HL-60 (cell line): Measurements from ENCODE around the gene SYNGR3.

Experiments used
- DNase-seq, 2 experiments: peaks; one replicate each; pipeline ENCODE4 v3.0.0-alpha.2; 2010 to 2020; ENCODE audit warnings: low read depth in 1 of 2, low spot score in 1 of 2
- H3K27ac ChIP-seq: fragments of 250-450 bp; sonication (Bioruptor Pico); replicated peaks from 2 replicates; pipeline ENCODE4 v1.5.1; 2020; ENCODE audit warnings: mild to moderate bottlenecking, moderate library complexity
- H3K27me3 ChIP-seq: fragments of 250-450 bp; sonication (Bioruptor Pico); 2 replicates; pipeline ENCODE4 v1.5.1; 2021; ENCODE audit warnings: mild to moderate bottlenecking, moderate library complexity; ENCODE audit not compliant: insufficient read depth, poor library complexity, severe bottlenecking
- H3K4me3 ChIP-seq: replicated peaks from 2 replicates; pipeline ENCODE4 v1.5.1; 2011; ENCODE audit warnings: mild to moderate bottlenecking, control low read depth, low read length; ENCODE audit not compliant: insufficient read depth
- GABPA ChIP-seq: IDR thresholded peaks from 2 replicates; pipeline ENCODE4 v1.6.1; 2012; ENCODE audit warnings: low read depth
- POLR2AphosphoS5 ChIP-seq: IDR thresholded peaks from 2 replicates; pipeline ENCODE4 v1.6.1; 2012; ENCODE audit warnings: low read depth
- SPI1 ChIP-seq: IDR thresholded peaks from 2 replicates; pipeline ENCODE4 v1.6.1; 2012; ENCODE audit warnings: low read depth, mild to moderate bottlenecking, borderline replicate concordance
- TF ChIP-seq, protein P1 (sequence below): IDR thresholded peaks from 2 replicates; pipeline ENCODE4 v1.6.1; 2012; ENCODE audit warnings: low read depth; ENCODE audit not compliant: insufficient replicate concordance
- TF ChIP-seq, protein P2 (sequence below): IDR thresholded peaks from one replicate; pipeline ENCODE4 v1.5.1; 2011; ENCODE audit warnings: low read length, control low read depth, inconsistent platforms; ENCODE audit not compliant: insufficient read depth

The SYNGR3 gene

DNA sequence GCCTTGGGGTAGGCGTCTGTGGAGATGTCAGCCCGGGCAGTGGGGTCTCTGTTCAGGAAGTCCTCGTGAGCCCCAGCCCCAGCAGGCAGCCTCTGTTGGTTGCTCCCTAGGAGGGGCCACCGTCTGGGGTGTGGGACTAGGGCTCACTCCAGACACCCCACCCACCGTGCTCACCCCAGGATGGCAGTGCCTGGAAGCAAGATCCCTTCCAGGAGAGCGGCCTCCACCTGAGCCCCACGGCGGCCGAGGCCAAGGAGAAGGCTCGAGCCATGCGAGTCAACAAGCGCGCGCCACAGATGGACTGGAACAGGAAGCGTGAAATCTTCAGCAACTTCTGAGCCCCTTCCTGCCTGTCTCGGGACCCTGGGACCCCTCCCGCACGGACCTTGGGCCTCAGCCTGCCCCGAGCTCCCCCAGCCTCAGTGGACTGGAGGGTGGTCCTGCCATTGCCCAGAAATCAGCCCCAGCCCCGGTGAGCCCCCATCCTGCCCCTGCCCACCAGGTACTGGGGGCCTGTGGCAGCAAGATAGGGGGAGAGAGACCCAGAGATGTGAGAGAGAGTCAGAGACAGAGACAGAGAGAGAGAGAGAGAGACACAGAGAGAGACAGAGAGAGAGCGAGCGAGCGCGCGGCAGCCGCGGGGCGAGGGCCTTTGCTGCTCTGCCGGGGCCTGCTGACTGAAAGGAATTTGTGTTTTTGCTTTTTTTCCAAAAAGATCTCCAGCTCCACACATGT lies 48.0 kb downstream of the SYNGR3 start:
- no peak for DNase-seq
- Histone ChIP-seq H3K27me3 (peaks cover 8% of the 10 kb centered on the region), H3K27ac (no peak overlapping the region), H3K4me3 (no peak overlapping the region)
- TF ChIP-seq POLR2AphosphoS5 (no peak), GABPA (no peak), SPI1 (no peak)
- TF ChIP-seq, protein P1, sequence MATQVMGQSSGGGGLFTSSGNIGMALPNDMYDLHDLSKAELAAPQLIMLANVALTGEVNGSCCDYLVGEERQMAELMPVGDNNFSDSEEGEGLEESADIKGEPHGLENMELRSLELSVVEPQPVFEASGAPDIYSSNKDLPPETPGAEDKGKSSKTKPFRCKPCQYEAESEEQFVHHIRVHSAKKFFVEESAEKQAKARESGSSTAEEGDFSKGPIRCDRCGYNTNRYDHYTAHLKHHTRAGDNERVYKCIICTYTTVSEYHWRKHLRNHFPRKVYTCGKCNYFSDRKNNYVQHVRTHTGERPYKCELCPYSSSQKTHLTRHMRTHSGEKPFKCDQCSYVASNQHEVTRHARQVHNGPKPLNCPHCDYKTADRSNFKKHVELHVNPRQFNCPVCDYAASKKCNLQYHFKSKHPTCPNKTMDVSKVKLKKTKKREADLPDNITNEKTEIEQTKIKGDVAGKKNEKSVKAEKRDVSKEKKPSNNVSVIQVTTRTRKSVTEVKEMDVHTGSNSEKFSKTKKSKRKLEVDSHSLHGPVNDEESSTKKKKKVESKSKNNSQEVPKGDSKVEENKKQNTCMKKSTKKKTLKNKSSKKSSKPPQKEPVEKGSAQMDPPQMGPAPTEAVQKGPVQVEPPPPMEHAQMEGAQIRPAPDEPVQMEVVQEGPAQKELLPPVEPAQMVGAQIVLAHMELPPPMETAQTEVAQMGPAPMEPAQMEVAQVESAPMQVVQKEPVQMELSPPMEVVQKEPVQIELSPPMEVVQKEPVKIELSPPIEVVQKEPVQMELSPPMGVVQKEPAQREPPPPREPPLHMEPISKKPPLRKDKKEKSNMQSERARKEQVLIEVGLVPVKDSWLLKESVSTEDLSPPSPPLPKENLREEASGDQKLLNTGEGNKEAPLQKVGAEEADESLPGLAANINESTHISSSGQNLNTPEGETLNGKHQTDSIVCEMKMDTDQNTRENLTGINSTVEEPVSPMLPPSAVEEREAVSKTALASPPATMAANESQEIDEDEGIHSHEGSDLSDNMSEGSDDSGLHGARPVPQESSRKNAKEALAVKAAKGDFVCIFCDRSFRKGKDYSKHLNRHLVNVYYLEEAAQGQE = no peak
- TF ChIP-seq, protein P2, sequence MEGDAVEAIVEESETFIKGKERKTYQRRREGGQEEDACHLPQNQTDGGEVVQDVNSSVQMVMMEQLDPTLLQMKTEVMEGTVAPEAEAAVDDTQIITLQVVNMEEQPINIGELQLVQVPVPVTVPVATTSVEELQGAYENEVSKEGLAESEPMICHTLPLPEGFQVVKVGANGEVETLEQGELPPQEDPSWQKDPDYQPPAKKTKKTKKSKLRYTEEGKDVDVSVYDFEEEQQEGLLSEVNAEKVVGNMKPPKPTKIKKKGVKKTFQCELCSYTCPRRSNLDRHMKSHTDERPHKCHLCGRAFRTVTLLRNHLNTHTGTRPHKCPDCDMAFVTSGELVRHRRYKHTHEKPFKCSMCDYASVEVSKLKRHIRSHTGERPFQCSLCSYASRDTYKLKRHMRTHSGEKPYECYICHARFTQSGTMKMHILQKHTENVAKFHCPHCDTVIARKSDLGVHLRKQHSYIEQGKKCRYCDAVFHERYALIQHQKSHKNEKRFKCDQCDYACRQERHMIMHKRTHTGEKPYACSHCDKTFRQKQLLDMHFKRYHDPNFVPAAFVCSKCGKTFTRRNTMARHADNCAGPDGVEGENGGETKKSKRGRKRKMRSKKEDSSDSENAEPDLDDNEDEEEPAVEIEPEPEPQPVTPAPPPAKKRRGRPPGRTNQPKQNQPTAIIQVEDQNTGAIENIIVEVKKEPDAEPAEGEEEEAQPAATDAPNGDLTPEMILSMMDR = no peak

- TF ChIP-seq POLR2AphosphoS5 = no peak
- TF ChIP-seq, protein P2 = no peak
- no peak for TF ChIP-seq GABPA
- TF ChIP-seq, protein P1 = no peak
- TF ChIP-seq SPI1 = no peak
- Histone ChIP-seq H3K4me3 (no peak overlapping the region), H3K27me3 (peaks cover under 1% of the 10 kb centered on the region), H3K27ac (no peak overlapping the region)
- DNase-seq = no peak
These were observed 48.8 kb downstream of the SYNGR3 start for GRCh38 chr16:2038382-2039231.

DNA sequence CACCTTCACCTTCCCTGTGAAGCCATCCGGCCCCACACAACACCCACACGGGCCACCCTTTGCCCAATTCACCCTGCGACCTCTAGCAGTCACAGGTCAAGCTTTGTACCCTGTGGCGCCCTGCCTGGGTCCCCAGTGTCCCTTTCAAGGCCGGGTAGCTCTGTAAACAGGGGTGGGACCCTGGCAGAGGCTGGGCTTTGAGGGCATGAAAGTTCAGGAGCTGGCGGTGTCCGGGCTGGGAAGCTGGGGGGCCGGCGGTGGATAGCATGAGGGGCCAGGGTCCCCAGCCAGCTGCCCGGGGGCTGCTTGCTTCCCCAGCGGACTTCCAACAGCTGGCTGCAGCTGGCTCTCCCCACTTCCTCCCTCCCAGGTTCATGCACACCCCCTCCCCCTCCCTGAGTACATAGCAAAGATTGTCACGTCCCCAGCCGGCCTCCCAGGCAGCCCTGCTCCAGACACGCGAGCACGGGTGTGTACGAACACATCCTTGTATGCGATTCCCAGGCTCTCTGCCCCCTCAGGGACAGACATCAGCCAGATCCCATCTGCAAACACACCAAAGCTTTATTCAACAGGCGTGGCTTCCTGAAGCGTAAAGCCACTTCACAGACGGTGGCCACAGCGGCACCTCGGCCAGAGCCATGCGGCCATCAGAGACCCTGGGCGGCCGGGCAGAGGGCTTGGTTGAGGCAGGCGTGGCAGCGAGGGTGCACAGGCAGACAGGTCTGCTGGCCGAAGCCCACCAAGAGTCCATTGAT lies 49.7 kb downstream of the SYNGR3 start:
- H3K27me3 ChIP-seq = no peaks in the 10 kb centered on the region
- no peak overlapping the region for H3K4me3 ChIP-seq
- DNase-seq = peak in 1 of 2 experiments; percentile 42
- TF ChIP-seq, protein P1 = no peak
- peak; percentile 65; the same call in 1 of the 2 replicates for TF ChIP-seq SPI1
- no peak for TF ChIP-seq POLR2AphosphoS5
- TF ChIP-seq, protein P2 = no peak
- TF ChIP-seq GABPA = no peak
- no peak overlapping the region for H3K27ac ChIP-seq
